ENCODE measurements around the gene OR2V2. TPM values are rescaled to one million over a fixed set of nuclear protein-coding genes. Genes with fewer than 3 reads are reported as not detected.

OR2V2 gene
- total and polyA plus RNA-seq, 10 of the 15 experiments (the other 5 are each of a cell fraction or from before 2014, with no cell fraction given) = 0.26 TPM; not detected in 9

GRCh38 chr5:181120306-181120705, 27.1 kb upstream of the OR2V2 start:
- in situ Hi-C loops (cut with MboI) (no loop called here), intact Hi-C loops (cut with micrococcal nuclease; ENCODE audit: unreplicated experiment) (no loop called here)
- H3K79me2 ChIP-seq (ENCODE audit: control insufficient read depth, insufficient read depth, low read length) = no peaks in the 10 kb centered on the region
- H3K4me2 ChIP-seq (ENCODE audit: control insufficient read depth, insufficient read depth) = no peak overlapping the region
- ATAC-seq (no peak), FAIRE-seq (no peak), DNase-seq (ENCODE audit: low read depth, low spot score) (no peak)
- no peak overlapping the region for H2AFZ ChIP-seq (ENCODE audit: control insufficient read depth, low read depth, low read length)
- H3K4me3 ChIP-seq = no peak overlapping the region
- no TSS peak for BruUV-seq (replicated peaks)
- H3K36me3 ChIP-seq (ENCODE audit: control insufficient read depth in 2 of 2, insufficient read depth in 2 of 2, low read length in 1 of 2) = no peaks in the 10 kb centered on the region
- no peak overlapping the region for H3K9ac ChIP-seq (ENCODE audit: control insufficient read depth, insufficient read depth, low read length)
- peaks cover 0 to 3% of the 10 kb centered on the region in 2 experiments; a peak in 3 of 4 replicates for H3K27me3 ChIP-seq (replicated peaks in 1 of 2; ENCODE audit: control insufficient read depth in 2 of 2, insufficient read depth in 2 of 2, low read length in 1 of 2)
- no peaks in the 10 kb centered on the region for H3K4me1 ChIP-seq (ENCODE audit: control insufficient read depth, insufficient read depth, low read length)
- 58% methylated on average over 4 of the region's 4 CpGs for WGBS (ENCODE audit: insufficient coverage, insufficient replicate concordance, low lambda C conversion rate, missing lambda C conversion rate)
- H3K9me3 ChIP-seq (replicated peaks; ENCODE audit: control insufficient read depth, insufficient read depth, low read length) = no peaks in the 10 kb centered on the region; the same call in 2 of the 3 replicates
- ChIA-PET CTCF (no interaction called here), RAD21 (ENCODE audit: unreplicated experiment) (no interaction called here), POLR2A (no interaction called here), SMC1A (ENCODE audit: uncharacterized antibody, unreplicated experiment) (interaction anchor here (1.0 kb wide), 1 partner anchor 13 kb away, joined by 3 read pairs; no protein-coding TSS in a partner anchor)
- TF ChIP-seq, protein P1, sequence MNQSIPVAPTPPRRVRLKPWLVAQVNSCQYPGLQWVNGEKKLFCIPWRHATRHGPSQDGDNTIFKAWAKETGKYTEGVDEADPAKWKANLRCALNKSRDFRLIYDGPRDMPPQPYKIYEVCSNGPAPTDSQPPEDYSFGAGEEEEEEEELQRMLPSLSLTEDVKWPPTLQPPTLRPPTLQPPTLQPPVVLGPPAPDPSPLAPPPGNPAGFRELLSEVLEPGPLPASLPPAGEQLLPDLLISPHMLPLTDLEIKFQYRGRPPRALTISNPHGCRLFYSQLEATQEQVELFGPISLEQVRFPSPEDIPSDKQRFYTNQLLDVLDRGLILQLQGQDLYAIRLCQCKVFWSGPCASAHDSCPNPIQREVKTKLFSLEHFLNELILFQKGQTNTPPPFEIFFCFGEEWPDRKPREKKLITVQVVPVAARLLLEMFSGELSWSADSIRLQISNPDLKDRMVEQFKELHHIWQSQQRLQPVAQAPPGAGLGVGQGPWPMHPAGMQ (IDR thresholded peaks at IDR 0.05; ENCODE audit: borderline replicate concordance) = no peak
- TF ChIP-seq PAX5 (IDR thresholded peaks at IDR 0.05; ENCODE audit: borderline replicate concordance, low read depth, low read length) = no peak
- no peak for TF ChIP-seq ZNF217 (IDR thresholded peaks at IDR 0.05)
- no peak for TF ChIP-seq CREB1 (IDR thresholded peaks at IDR 0.05; ENCODE audit: low read depth)
- no peak for TF ChIP-seq MTA3 (IDR thresholded peaks at IDR 0.05; ENCODE audit: borderline replicate concordance, low read length)
- no peak for TF ChIP-seq TCF3 (IDR thresholded peaks at IDR 0.05; ENCODE audit: borderline replicate concordance, insufficient read depth, low read depth, low read length)
- no peak for TF ChIP-seq HDAC6 (IDR thresholded peaks at IDR 0.05; ENCODE audit: unreplicated experiment)
- no peak for TF ChIP-seq NFIC (IDR thresholded peaks at IDR 0.05; ENCODE audit: low read depth, low read length)
- no peak for TF ChIP-seq CEBPZ (IDR thresholded peaks at IDR 0.05; ENCODE audit: low read depth, low read length)
- TF ChIP-seq, protein P2, sequence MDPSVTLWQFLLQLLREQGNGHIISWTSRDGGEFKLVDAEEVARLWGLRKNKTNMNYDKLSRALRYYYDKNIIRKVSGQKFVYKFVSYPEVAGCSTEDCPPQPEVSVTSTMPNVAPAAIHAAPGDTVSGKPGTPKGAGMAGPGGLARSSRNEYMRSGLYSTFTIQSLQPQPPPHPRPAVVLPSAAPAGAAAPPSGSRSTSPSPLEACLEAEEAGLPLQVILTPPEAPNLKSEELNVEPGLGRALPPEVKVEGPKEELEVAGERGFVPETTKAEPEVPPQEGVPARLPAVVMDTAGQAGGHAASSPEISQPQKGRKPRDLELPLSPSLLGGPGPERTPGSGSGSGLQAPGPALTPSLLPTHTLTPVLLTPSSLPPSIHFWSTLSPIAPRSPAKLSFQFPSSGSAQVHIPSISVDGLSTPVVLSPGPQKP (IDR thresholded peaks at IDR 0.05; ENCODE audit: low read depth, low read length) = no peak
- TF ChIP-seq HCFC1 (IDR thresholded peaks at IDR 0.05; ENCODE audit: low read length) = no peak
- TF ChIP-seq, protein P3, sequence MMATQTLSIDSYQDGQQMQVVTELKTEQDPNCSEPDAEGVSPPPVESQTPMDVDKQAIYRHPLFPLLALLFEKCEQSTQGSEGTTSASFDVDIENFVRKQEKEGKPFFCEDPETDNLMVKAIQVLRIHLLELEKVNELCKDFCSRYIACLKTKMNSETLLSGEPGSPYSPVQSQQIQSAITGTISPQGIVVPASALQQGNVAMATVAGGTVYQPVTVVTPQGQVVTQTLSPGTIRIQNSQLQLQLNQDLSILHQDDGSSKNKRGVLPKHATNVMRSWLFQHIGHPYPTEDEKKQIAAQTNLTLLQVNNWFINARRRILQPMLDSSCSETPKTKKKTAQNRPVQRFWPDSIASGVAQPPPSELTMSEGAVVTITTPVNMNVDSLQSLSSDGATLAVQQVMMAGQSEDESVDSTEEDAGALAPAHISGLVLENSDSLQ (IDR thresholded peaks at IDR 0.05) = no peak
- TF ChIP-seq MEF2A (IDR thresholded peaks at IDR 0.05; ENCODE audit: insufficient read depth, low read depth, low read length) = no peak
- H4K20me1 ChIP-seq (ENCODE audit: control insufficient read depth, insufficient read depth) = no peaks in the 10 kb centered on the region
- H3K27ac ChIP-seq (ENCODE audit: control insufficient read depth, insufficient read depth) = no peak overlapping the region
